ENCODE results near the gene HDDC2. TPM values are rescaled to one million over a fixed set of nuclear protein-coding genes. Genes with fewer than 3 reads are reported as not detected.

The HDDC2 gene
- total and polyA plus RNA-seq, 9 of the 15 experiments (the other 6 are each of a cell fraction or from before 2014, with no cell fraction given): 194 to 632 (median 294) TPM

GRCh38 chr6:125315548-125315947 lies 13.8 kb upstream of the HDDC2 start:
- no peaks in the 10 kb centered on the region for H3K36me3 ChIP-seq (ENCODE audit: control insufficient read depth, insufficient read depth, low read length)
- no peak overlapping the region for H3K4me2 ChIP-seq (ENCODE audit: insufficient read depth, low read length)
- in situ Hi-C loops (cut with MboI) (no loop called here), intact Hi-C loops (cut with micrococcal nuclease) (loop anchor here (10.0 kb wide), 3 partner anchors 159 to 859 kb away; no protein-coding TSS in a partner anchor)
- ATAC-seq (no peak), FAIRE-seq (no peak), DNase-seq (ENCODE audit: extremely low read depth in 1 of 4, low spot score in 3 of 4) (no peak)
- H3K27ac ChIP-seq (ENCODE audit: extremely low read depth, low read depth, low read length): no peak overlapping the region
- no peak overlapping the region for H2AFZ ChIP-seq (ENCODE audit: low read depth, low read length)
- POLR2A ChIA-PET: interaction anchor here (0.9 to 1.2 kb wide), 2 partner anchors 13 to 475 kb away, joined by 3 read pairs; partner anchors contain the start of gene NCOA7
- peaks cover 4 to 5% of the 10 kb centered on the region in 2 experiments; a peak in 3 of 5 replicates for H3K27me3 ChIP-seq (ENCODE audit: control insufficient read depth in 2 of 2, insufficient read depth in 2 of 2, low read length in 2 of 2)
- no peaks in the 10 kb centered on the region for H3K4me1 ChIP-seq (replicated peaks in 1 of 2; ENCODE audit: control insufficient read depth in 2 of 2, insufficient read depth in 2 of 2, low read length in 2 of 2)
- 3% methylated on average over 5 of the region's 5 CpGs for WGBS (ENCODE audit: insufficient coverage, low coverage, missing lambda C conversion rate)
- H3K9ac ChIP-seq (ENCODE audit: insufficient read depth in 1 of 2, low read depth in 2 of 2, low read length in 2 of 2): no peak overlapping the region
- BruUV-seq (replicated peaks): no TSS peak
- H4K20me1 ChIP-seq (replicated peaks; ENCODE audit: control insufficient read depth, insufficient read depth, low read length): no peaks in the 10 kb centered on the region
- CTCF ChIA-PET (ENCODE audit: low intra/inter-chr PET ratio): interaction anchor here (1.3 kb wide), 1 partner anchor 438 kb away, joined by 4 read pairs; no protein-coding TSS in a partner anchor
- H3K79me2 ChIP-seq (ENCODE audit: control insufficient read depth, insufficient read depth, low read length): no peaks in the 10 kb centered on the region
- no peaks in the 10 kb centered on the region for H3K9me3 ChIP-seq (replicated peaks; ENCODE audit: control insufficient read depth, insufficient read depth, low read depth, low read length)
- TF ChIP-seq ZNF408 (CRISPR knock-in tag; IDR thresholded peaks at IDR 0.05; ENCODE audit: low read depth): no peak
- no peak for TF ChIP-seq CREM (IDR thresholded peaks at IDR 0.05; ENCODE audit: low read depth)
- no peak for TF ChIP-seq HCFC1 (IDR thresholded peaks at IDR 0.05; ENCODE audit: low read depth, low read length)
- no peak for TF ChIP-seq ZNF318 (IDR thresholded peaks at IDR 0.05; ENCODE audit: borderline replicate concordance in 1 of 2, low read depth in 1 of 2)
- no peak for TF ChIP-seq BHLHE40 (IDR thresholded peaks at IDR 0.05; ENCODE audit: low read length)
- TF ChIP-seq SIN3B (IDR thresholded peaks at IDR 0.05; ENCODE audit: low read depth): no peak
- TF ChIP-seq PRPF4 (IDR thresholded peaks at IDR 0.05; ENCODE audit: insufficient read depth, low read depth, low read length, poor library complexity, severe bottlenecking): no peak
- no peak for TF ChIP-seq THRAP3 (IDR thresholded peaks at IDR 0.05; ENCODE audit: borderline replicate concordance)
- TF ChIP-seq ELF4 (CRISPR knock-in tag; IDR thresholded peaks at IDR 0.05): no peak
- TF ChIP-seq ZNF778 (CRISPR knock-in tag; IDR thresholded peaks at IDR 0.05): no peak
- no peak for TF ChIP-seq LARP7 (IDR thresholded peaks at IDR 0.05)
- no peak for TF ChIP-seq EWSR1 (IDR thresholded peaks at IDR 0.05; ENCODE audit: borderline replicate concordance, low read depth, partially characterized antibody)
- no peak for TF ChIP-seq SMC3 (conservative IDR thresholded peaks at IDR 0.05; ENCODE audit: insufficient read depth, low read depth, low read length)
- no peak for TF ChIP-seq ZZZ3 (IDR thresholded peaks at IDR 0.05)
- TF ChIP-seq NR2F6 (CRISPR knock-in tag; IDR thresholded peaks at IDR 0.05): no peak
- TF ChIP-seq ZNF143 (CRISPR knock-in tag; IDR thresholded peaks at IDR 0.05): no peak
- TF ChIP-seq ZSCAN29 (IDR thresholded peaks at IDR 0.05): no peak
- TF ChIP-seq ZNF217 (CRISPR knock-in tag; IDR thresholded peaks at IDR 0.05): no peak
- H3K4me3 ChIP-seq: no peak overlapping the region
- H3K9me1 ChIP-seq (ENCODE audit: control insufficient read depth, insufficient read depth, low read length): no peaks in the 10 kb centered on the region
